Measurements from ENCODE around the gene YAF2. TPM values are rescaled to one million over a fixed set of nuclear protein-coding genes. Genes with fewer than 3 reads are reported as not detected.
"Not testable (repeated sequence)": the region's sequence is repeated elsewhere in the genome, so short reads cannot be mapped to it uniquely, and the experiment has no call there.

The YAF2 gene
- total RNA-seq, 2 experiments from 2014 or later, result 53.6 to 54.7 TPM

DNA sequence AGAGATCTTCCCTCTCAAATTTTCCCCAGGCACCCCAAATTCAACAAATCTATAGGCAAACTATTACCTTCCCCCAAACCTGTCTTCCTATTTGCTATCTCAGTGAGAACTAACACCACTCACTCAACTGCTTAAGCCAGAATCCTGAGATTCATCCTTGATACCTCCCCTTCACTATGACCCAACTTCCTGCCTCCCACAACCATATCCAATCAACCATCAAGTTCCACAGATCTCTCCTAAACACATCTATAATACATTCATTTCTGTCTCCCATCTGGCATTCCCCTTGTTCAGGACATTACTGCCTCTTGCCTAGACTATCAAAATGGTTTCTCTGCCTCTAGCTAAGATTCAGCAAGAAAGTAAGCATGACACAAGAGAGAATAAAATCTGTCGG lies 21.3 kb downstream of the YAF2 start:
- Mint-ChIP-seq H3K27me3 (no peaks in the 10 kb centered on the region), H3K4me3 (no peak overlapping the region), H3K4me1 (ENCODE audit: low read depth) (peaks cover 58% of the 10 kb centered on the region), H3K27ac (no peak overlapping the region), H3K36me3 (ENCODE audit: low read depth) (peaks cover 12% of the 10 kb centered on the region), H3K9me3 (no peaks in the 10 kb centered on the region)
- intact Hi-C loops (cut with DNase I, micrococcal nuclease), result no loop called here
- DNase-seq, result no peak
- Histone ChIP-seq H3K27ac (ENCODE audit: low read depth in 1 of 2, low read length in 2 of 2) (no peak overlapping the region), H3K36me3 (ENCODE audit: insufficient read depth, low read length) (peaks cover 4% of the 10 kb centered on the region), H3K4me3 (ENCODE audit: low read length) (no peak overlapping the region), H3K27me3 (ENCODE audit: control insufficient read depth in 1 of 2, insufficient read depth in 2 of 2, low read length in 2 of 2) (no peaks in the 10 kb centered on the region), H3K9me3 (ENCODE audit: control insufficient read depth in 1 of 2, insufficient read depth in 1 of 2, low read length in 2 of 2) (no peaks in the 10 kb centered on the region), H3K4me1 (ENCODE audit: insufficient read depth, low read length) (peaks cover 5% of the 10 kb centered on the region)
- no peak for TF ChIP-seq CTCF (IDR thresholded peaks at IDR 0.05)
- ChIA-PET POLR2A (no interaction called here), CTCF (interaction anchor here (1.0 kb wide), 1 partner anchor 10 kb away, joined by 3 read pairs; no protein-coding TSS in a partner anchor)
- no peak for ATAC-seq (ENCODE audit: poor library complexity)

DNA sequence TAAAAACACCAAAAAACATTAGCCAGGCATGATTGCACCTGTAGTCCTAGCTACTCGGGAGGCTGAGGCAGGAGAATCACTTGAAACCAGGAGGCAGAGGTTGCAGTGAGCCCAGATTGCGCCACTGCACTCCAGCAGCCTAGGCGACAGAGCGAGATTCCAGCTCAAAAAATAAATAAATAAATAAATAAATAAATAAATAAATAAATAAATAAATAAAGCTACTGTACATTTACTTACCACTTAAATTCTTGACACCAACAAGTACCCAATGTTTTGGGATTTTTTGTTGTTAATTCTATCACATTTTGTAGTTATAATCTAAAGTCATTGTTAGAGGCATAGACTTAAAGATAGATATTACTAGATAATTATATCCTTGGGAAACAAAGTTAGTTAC lies 22.3 kb downstream of the YAF2 start:
- intact Hi-C loops (cut with DNase I, micrococcal nuclease); DNase-seq; H3K9me3 ChIP-seq (ENCODE audit: control insufficient read depth in 1 of 2, insufficient read depth in 1 of 2, low read length in 2 of 2); ATAC-seq (ENCODE audit: poor library complexity); POLR2A ChIA-PET; H3K27ac ChIP-seq (ENCODE audit: low read depth in 1 of 2, low read length in 2 of 2); H3K4me3 Mint-ChIP-seq; H3K27me3 Mint-ChIP-seq; H3K27me3 ChIP-seq (ENCODE audit: control insufficient read depth in 1 of 2, insufficient read depth in 2 of 2, low read length in 2 of 2); H3K27ac Mint-ChIP-seq; H3K36me3 ChIP-seq (ENCODE audit: insufficient read depth, low read length); H3K4me3 ChIP-seq (ENCODE audit: low read length); H3K4me1 ChIP-seq (ENCODE audit: insufficient read depth, low read length); H3K9me3 Mint-ChIP-seq: not testable (repeated sequence)
- Mint-ChIP-seq H3K4me1 (ENCODE audit: low read depth) (peaks cover 51% of the 10 kb centered on the region), H3K36me3 (ENCODE audit: low read depth) (peaks cover 12% of the 10 kb centered on the region)
- CTCF ChIA-PET, result interaction anchor here (0.6 kb wide), 1 partner anchor 83 kb away, joined by 3 read pairs; no protein-coding TSS in a partner anchor

GRCh38 chr12:42213954-42214426 lies 24.1 kb downstream of the YAF2 start:
- Histone ChIP-seq H3K27me3 (ENCODE audit: control insufficient read depth in 1 of 2, insufficient read depth in 2 of 2, low read length in 2 of 2) (no peaks in the 10 kb centered on the region), H3K4me1 (ENCODE audit: insufficient read depth, low read length) (peaks cover 5% of the 10 kb centered on the region), H3K36me3 (ENCODE audit: insufficient read depth, low read length) (peaks cover 10% of the 10 kb centered on the region), H3K9me3 (ENCODE audit: control insufficient read depth in 1 of 2, insufficient read depth in 1 of 2, low read length in 2 of 2) (no peaks in the 10 kb centered on the region), H3K4me3 (ENCODE audit: low read length) (no peak overlapping the region), H3K27ac (ENCODE audit: low read depth in 1 of 2, low read length in 2 of 2) (no peak overlapping the region)
- no peaks in the 10 kb centered on the region for H3K9me3 Mint-ChIP-seq
- POLR2A ChIA-PET, result no interaction called here
- H3K4me3 Mint-ChIP-seq, result no peak overlapping the region
- no peak for TF ChIP-seq CTCF (IDR thresholded peaks at IDR 0.05)
- H3K27ac Mint-ChIP-seq, result no peak overlapping the region
- ATAC-seq (ENCODE audit: poor library complexity) (no peak), DNase-seq (no peak)
- intact Hi-C loops (cut with DNase I, micrococcal nuclease), result no loop called here
- peaks cover 33% of the 10 kb centered on the region for H3K4me1 Mint-ChIP-seq (ENCODE audit: low read depth)
- peaks cover 21% of the 10 kb centered on the region for H3K36me3 Mint-ChIP-seq (ENCODE audit: low read depth)
- CTCF ChIA-PET, result no interaction called here
- no peaks in the 10 kb centered on the region for H3K27me3 Mint-ChIP-seq

DNA sequence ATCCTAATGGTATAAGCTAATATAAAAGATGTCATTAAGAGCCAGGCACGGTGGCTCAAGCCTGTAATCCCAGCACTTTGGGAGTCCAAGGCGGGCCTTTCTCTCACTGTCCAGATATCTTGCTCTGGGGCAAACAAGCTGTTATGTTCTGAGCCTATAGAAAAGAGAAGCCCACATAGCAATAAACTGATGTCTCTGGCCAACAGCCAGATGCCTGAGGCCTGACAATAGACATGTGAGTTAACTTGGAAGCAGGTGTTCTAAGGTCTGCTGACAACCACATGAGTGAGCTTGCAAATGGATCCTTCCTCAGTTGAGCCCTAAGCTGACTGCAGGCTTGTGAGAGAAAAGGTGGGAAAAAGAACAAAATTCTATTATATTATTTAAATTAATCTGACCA lies 25.0 kb downstream of the YAF2 start:
- POLR2A ChIA-PET, result interaction anchor here (0.8 kb wide), 1 partner anchor 9 kb away, joined by 3 read pairs; no protein-coding TSS in a partner anchor
- ATAC-seq (ENCODE audit: poor library complexity), result no peak
- Histone ChIP-seq H3K9me3 (ENCODE audit: control insufficient read depth in 1 of 2, insufficient read depth in 1 of 2, low read length in 2 of 2) (no peaks in the 10 kb centered on the region), H3K27ac (ENCODE audit: low read depth in 1 of 2, low read length in 2 of 2) (no peak overlapping the region), H3K36me3 (ENCODE audit: insufficient read depth, low read length) (peaks cover 10% of the 10 kb centered on the region), H3K4me3 (ENCODE audit: low read length) (no peak overlapping the region), H3K4me1 (ENCODE audit: insufficient read depth, low read length) (peaks cover 5% of the 10 kb centered on the region), H3K27me3 (ENCODE audit: control insufficient read depth in 1 of 2, insufficient read depth in 2 of 2, low read length in 2 of 2) (no peaks in the 10 kb centered on the region)
- no peaks in the 10 kb centered on the region for H3K9me3 Mint-ChIP-seq
- no peak overlapping the region for H3K27ac Mint-ChIP-seq
- no peaks in the 10 kb centered on the region for H3K27me3 Mint-ChIP-seq
- H3K36me3 Mint-ChIP-seq (ENCODE audit: low read depth), result peaks cover 27% of the 10 kb centered on the region
- TF ChIP-seq CTCF (IDR thresholded peaks at IDR 0.05), result no peak
- DNase-seq, result no peak
- H3K4me1 Mint-ChIP-seq (ENCODE audit: low read depth), result peaks cover 24% of the 10 kb centered on the region
- intact Hi-C loops (cut with DNase I, micrococcal nuclease), result no loop called here
- H3K4me3 Mint-ChIP-seq, result no peak overlapping the region
- CTCF ChIA-PET, result interaction anchor here (0.6 kb wide), 1 partner anchor 1264 kb away, joined by 3 read pairs; no protein-coding TSS in a partner anchor

Data from CD4-positive, alpha-beta T cell (primary cell).